GM19468 (cell line): ENCODE data around the gene PPP6R2.
"Not testable (repeated sequence)": the region's sequence is repeated elsewhere in the genome, so short reads cannot be mapped to it uniquely, and the experiment has no call there.

ENCODE experiments used
- ATAC-seq: cut with Tn5 transposase; IDR thresholded peaks from one replicate; pipeline ENCODE4 v1.9.1; 2021; ENCODE audit warnings: mild to moderate bottlenecking, moderate library complexity, moderate number of reproducible peaks; ENCODE audit not compliant: unreplicated experiment; ENCODE audit errors: extremely low read depth

The PPP6R2 gene

DNA sequence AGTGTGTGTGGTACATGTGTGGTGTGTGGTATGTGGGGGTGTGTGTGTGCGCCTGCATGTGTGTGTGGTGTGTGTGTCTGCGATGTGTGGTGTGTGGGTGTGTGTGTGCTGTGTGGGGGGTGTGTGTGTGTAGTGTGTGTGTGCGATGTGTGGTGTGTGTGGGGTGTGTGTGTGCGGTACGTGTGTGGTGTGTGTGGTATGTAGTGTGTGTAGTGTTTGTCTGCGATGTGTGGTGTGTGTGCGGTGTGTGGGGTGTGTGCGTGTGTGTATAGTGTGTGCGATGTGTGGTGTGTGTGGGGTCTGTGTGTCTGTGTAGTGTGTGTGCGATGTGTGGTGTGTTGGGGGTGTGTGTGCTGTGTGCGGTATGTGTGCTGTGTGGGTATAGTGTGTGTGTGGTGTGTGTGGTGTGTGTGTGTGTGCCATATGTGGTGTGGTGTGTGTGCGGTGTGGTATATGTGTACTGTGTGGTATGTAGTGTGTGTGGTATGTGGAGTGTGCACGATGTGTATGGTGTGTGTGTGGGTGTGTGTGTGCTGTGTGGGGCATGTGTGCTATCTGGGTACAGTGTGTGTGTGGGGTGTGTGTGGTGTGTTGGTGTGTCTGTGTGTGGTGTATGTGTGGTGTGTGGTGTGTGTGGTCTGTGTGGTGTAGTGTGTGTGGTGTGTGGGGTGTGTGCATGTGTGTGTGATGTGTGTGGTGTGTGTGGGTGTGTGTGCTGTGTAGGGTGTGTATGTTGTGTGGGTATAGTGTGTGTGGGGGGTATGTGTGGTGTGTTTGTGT is 5.7 kb upstream of the PPP6R2 start:
- no peak for ATAC-seq

GRCh38 chr22:50338042-50338573 is 5.0 kb upstream of the PPP6R2 start:
- no peak for ATAC-seq

- no peak for ATAC-seq
Observed at GRCh38 chr22:50338860-50339462, 4.2 kb upstream of the PPP6R2 start.

- no peak for ATAC-seq
Observed at GRCh38 chr22:50339945-50340879, 2.9 kb upstream of the PPP6R2 start.

DNA sequence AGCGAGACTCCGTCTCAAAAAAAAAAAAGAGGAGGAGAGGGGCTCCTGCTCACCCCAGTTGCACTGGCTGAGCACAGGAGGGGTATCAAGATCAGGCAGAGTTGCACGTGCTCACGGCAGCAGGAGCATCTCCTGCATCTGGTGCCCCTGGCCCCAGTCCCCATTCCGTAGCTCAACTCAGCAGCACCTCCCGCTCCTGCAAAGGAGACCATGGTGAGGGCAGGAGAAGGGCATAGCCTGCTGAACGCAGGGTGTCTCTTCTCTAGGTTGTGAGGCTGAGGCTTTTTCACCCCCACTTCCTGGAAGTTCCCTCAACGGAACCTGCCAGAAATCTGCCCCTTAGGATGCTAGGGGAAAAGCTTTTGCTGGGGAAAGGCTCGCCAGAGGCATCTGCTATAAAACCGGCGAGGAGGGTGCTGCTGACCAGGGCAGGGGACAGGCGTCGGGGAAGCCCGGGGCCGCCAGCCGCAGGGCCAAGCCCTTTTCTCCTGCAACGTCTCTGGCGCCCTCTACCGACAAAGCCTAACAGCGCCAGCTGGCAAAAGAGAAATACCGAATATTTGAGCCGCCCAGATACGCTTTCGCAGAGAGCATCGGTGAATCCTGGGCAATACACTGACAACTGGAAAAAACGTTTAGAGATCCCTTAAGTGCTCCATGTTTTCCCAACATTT is 1.0 kb upstream of the PPP6R2 start:
- no peak for ATAC-seq

DNA sequence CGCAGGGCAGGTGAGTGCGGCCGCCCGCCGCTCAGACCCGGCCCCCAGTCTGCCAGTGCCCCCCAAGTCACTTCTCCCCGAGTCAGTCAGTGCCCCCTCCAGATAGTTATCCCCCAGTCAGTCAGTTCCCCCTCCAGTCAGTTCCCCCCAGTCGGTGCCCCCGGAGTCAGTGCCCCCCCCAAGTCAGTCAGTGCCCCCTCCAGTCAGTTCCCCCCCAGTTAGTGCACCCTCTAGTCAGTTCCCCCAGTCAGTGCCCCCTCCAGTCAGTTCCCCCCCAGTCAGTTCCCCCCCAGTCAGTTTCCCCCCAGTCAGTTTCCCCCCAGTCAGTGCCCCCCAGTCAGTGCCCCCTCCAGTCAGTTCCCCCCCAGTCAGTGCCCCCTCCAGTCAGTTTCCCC is 411 bp downstream of the PPP6R2 start:
- ATAC-seq = no peak

GRCh38 chr22:50346470-50346869 is 3.3 kb downstream of the PPP6R2 start:
- ATAC-seq = no peak

GRCh38 chr22:50347157-50347556 is 4.0 kb downstream of the PPP6R2 start:
- ATAC-seq = no peak

GRCh38 chr22:50348058-50348457 is 4.9 kb downstream of the PPP6R2 start:
- ATAC-seq = no peak

DNA sequence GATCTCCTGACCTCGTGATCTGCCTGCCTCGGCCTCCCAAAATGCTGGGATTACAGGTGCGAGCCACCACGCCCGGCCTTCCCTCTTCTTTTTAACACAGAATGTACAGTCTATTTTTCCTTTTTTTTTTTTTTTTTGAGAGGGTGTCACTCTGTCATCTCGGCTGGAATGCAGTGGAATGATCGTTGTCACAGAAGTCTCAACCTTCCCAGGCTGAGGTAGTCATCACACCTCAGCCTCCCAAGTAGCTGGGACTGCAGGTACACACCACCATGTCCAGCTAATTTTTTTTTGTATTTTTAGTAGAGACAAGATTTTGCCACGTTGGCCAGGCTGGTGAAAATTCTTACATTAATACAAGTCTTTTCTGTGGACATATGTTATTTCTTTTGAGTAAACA is 13.1 kb downstream of the PPP6R2 start:
- no peak for ATAC-seq

GRCh38 chr22:50357222-50357621 is 14.1 kb downstream of the PPP6R2 start:
- no peak for ATAC-seq

GRCh38 chr22:50357756-50358155 is 14.6 kb downstream of the PPP6R2 start:
- no peak for ATAC-seq

GRCh38 chr22:50360578-50360977 is 17.5 kb downstream of the PPP6R2 start:
- no peak for ATAC-seq

- no peak for ATAC-seq
Observed at GRCh38 chr22:50361222-50361621, 18.1 kb downstream of the PPP6R2 start.

- ATAC-seq = no peak
Observed at GRCh38 chr22:50361688-50362087, 18.6 kb downstream of the PPP6R2 start.

- ATAC-seq = no peak
Observed at GRCh38 chr22:50363166-50363802, 20.2 kb downstream of the PPP6R2 start.

DNA sequence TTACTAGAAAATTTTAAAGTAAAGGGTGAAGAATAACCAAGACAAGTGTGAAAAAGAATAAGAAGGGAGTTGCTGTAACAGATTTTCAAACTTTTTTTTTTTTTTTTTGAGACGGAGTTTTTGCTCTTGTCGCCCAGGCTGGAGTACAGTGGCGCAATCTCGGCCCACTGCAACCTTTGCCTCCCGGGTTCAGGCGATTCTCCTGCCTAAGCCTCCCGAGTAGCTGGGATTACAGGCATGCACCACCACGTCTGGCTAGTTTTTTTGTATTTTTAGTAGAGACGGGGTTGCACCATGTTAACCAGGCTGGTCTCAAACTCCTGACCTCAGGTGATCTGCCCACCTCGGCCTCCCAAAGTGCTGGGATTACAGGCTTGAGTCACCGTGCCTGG is 20.7 kb downstream of the PPP6R2 start:
- not testable (repeated sequence) for ATAC-seq

GRCh38 chr22:50367778-50368500 is 24.8 kb downstream of the PPP6R2 start:
- no peak for ATAC-seq

DNA sequence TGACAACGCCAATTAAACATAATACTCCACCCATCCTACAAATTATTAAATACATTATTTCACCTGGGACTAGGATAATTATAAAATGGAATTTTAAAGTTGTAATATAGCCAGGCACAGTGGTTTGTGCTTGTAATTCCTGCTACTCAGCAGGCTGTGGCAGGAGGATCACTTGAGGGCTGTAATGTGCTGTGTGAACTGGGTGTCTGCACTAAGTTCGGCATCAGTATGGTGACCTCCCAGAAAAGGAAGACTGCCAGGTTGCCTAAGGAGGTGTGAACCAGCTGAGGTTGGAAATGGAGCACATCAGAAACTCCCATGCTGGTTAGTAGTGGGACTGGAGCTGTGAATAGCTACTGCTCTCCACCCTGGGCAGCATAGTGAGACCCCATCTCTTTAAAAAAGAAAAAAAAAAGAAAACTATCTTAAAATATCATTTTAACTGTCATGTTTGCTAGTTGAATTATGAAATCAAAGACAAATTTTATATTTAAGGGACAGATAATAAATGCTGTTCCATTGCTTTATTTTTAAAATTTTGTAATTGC is 28.0 kb downstream of the PPP6R2 start:
- ATAC-seq = no peak
